GM21528 (cell line): ENCODE results near the gene TMEM217.

Source experiments
- ATAC-seq: cut with Tn5 transposase; IDR thresholded peaks from one replicate; pipeline ENCODE4 v1.9.1; 2021; ENCODE audit warnings: mild to moderate bottlenecking, moderate library complexity; ENCODE audit not compliant: unreplicated experiment, low FRiP score

TMEM217 gene

GRCh38 chr6:37170273-37171200 is 87.4 kb downstream of the TMEM217 start:
- peak; percentile 33 for ATAC-seq

- ATAC-seq = peak; percentile 63
Observed at GRCh38 chr6:37169496-37170272, 88.3 kb downstream of the TMEM217 start, which contains the start of gene PIM1. Gene PIM1 (plus strand): TSS chr6:37170152. CDS start chr6:37170576, 424 bp downstream.

- ATAC-seq = no peak
Observed at GRCh38 chr6:37168811-37169495, 89.0 kb downstream of the TMEM217 start.

- no peak for ATAC-seq
Observed at GRCh38 chr6:37168163-37168758, 89.7 kb downstream of the TMEM217 start.

- no peak for ATAC-seq
Observed at GRCh38 chr6:37162740-37163139, 95.2 kb downstream of the TMEM217 start.
